GM12865 (cell line): ENCODE results near the gene ZNF8.

Source experiments
- DNase-seq: peaks from one replicate; pipeline ENCODE4 v3.0.0; 2010; ENCODE audit warnings: low read depth
- H3K4me3 ChIP-seq: 2 replicates; pipeline ENCODE4 v1.5.1; 2011; ENCODE audit warnings: mild to moderate bottlenecking, low read depth, low read length, control low read depth
- CTCF ChIP-seq: IDR thresholded peaks from 2 replicates; pipeline ENCODE4 v1.5.1; 2011; ENCODE audit warnings: low read length, control low read depth, low read depth, inconsistent platforms; ENCODE audit not compliant: insufficient read depth; ENCODE audit errors: missing control alignments

Gene ZNF8

GRCh38 chr19:58325311-58326022 is 46.7 kb downstream of the ZNF8 start:
- no peak for DNase-seq
- peak overlapping the region; percentile 67 for H3K4me3 ChIP-seq
- TF ChIP-seq CTCF = no peak

DNA sequence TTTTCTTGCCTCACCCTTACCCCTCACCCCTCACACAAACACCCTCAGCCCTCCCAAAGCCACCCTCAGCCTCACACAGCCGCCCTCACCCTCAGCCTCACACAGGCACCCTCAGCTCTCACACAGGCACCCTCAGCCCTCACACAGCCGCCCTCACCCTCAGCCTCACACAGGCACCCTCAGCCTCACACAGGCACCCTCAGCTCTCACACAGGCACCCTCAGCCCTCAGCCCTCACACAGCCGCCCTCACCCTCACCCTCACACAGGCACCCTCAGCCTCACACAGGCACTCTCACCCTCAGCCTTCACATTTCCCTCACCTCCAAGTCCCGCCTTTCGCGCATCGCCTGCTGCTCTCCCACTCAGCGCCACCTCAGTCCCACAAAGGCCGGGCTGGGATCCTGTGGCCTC is 47.8 kb downstream of the ZNF8 start:
- no peak for TF ChIP-seq CTCF
- DNase-seq = no peak
- H3K4me3 ChIP-seq = peak overlapping the region; percentile 67

- H3K4me3 ChIP-seq = peak within 1 kb of the TSS; percentile 67
- peak; percentile 97 for DNase-seq
- TF ChIP-seq CTCF = no peak
These were observed 48.4 kb downstream of the ZNF8 start, which contains the start of gene ZSCAN22 for GRCh38 chr19:58326914-58327726. ZSCAN22 (plus strand) TSS chr19:58326994; CDS start chr19:58334803, 7,809 bp downstream.

GRCh38 chr19:58328999-58329398 is 50.2 kb downstream of the ZNF8 start:
- peak; percentile 46 for DNase-seq
- H3K4me3 ChIP-seq = no peak overlapping the region
- TF ChIP-seq CTCF = peak; percentile 42

GRCh38 chr19:58330458-58330857 is 51.7 kb downstream of the ZNF8 start:
- no peak for TF ChIP-seq CTCF
- no peak overlapping the region for H3K4me3 ChIP-seq
- no peak for DNase-seq

DNA sequence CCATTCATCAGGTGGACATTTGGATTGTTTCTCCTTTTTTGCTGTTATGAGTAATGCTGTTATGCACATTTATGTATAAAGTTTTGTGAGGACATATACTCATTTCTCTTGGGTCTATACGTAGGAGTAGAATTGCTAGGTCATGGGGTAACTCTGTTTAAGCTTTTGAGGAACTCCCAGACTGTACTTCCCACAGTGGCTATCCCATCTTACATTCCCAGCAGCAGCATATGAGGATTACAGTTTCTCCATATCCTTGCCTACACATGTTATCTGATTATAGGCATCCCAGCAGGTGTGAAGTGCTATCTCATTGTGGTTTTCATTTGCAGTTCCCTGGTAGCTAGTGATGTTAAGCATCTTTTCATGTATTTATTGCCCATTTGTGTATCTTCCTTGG is 53.9 kb downstream of the ZNF8 start:
- no peak overlapping the region for H3K4me3 ChIP-seq
- TF ChIP-seq CTCF = no peak
- no peak for DNase-seq
